ENCODE results near the gene FAM170A. TPM values are rescaled to one million over a fixed set of nuclear protein-coding genes. Genes with fewer than 3 reads are reported as not detected.

Gene FAM170A
- total RNA-seq, 1 experiment from 2014 or later: not detected

DNA sequence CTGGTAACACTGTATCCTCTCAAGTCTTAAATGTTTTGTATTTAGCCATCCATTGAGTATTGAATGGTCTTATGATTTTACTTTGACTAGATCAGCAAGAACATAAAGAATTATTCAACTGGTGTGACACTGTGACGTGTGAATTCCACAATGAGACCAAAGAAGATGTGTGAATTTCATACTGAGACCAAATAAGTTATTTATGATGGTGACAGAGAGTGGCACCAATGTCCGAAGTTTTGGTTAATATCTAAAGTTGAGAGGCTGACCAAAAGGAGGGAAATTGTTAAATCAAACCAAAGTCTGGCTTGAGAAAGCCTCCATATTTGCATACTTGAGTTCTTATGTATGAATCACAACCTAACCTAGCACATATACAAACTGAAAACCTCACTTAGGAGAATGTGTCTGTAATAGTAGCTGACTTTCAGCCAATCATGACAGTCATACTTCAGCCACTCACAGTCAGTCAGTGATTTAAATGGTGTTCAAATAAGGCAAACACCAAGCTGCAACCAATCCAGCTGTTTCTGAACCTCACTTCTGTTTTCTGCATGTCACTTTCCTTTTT, 31.5 kb upstream of the FAM170A start (continued):
- TF ChIP-seq ZNF317 (CRISPR knock-in tag; IDR thresholded peaks at IDR 0.05; ENCODE audit: borderline replicate concordance, low read depth): no peak
- no peak for TF ChIP-seq ZSCAN18 (CRISPR knock-in tag; IDR thresholded peaks at IDR 0.05)
- TF ChIP-seq JAZF1 (CRISPR knock-in tag; IDR thresholded peaks at IDR 0.05): no peak
- TF ChIP-seq HMGA2 (CRISPR knock-in tag; IDR thresholded peaks at IDR 0.05): no peak
- TF ChIP-seq JUN (CRISPR knock-in tag; IDR thresholded peaks at IDR 0.05): no peak
- no peak for TF ChIP-seq CBFB (CRISPR knock-in tag; IDR thresholded peaks at IDR 0.05; ENCODE audit: low read depth)
- TF ChIP-seq, protein P1, sequence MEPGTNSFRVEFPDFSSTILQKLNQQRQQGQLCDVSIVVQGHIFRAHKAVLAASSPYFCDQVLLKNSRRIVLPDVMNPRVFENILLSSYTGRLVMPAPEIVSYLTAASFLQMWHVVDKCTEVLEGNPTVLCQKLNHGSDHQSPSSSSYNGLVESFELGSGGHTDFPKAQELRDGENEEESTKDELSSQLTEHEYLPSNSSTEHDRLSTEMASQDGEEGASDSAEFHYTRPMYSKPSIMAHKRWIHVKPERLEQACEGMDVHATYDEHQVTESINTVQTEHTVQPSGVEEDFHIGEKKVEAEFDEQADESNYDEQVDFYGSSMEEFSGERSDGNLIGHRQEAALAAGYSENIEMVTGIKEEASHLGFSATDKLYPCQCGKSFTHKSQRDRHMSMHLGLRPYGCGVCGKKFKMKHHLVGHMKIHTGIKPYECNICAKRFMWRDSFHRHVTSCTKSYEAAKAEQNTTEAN (CRISPR knock-in tag; IDR thresholded peaks at IDR 0.05): no peak
- no peak for TF ChIP-seq PRDM15 (CRISPR knock-in tag; IDR thresholded peaks at IDR 0.05)
- no peak for TF ChIP-seq GABPB1 (CRISPR knock-in tag; IDR thresholded peaks at IDR 0.05)
- TF ChIP-seq MXD4 (CRISPR knock-in tag; IDR thresholded peaks at IDR 0.05; ENCODE audit: borderline replicate concordance): no peak
- TF ChIP-seq USF2 (CRISPR knock-in tag; IDR thresholded peaks at IDR 0.05): no peak

GRCh38 chr5:119613937-119614336, 15.4 kb upstream of the FAM170A start:
- no peak overlapping the region for H3K4me3 Mint-ChIP-seq
- peaks cover 6% of the 10 kb centered on the region for H3K9me3 Mint-ChIP-seq
- POLR2A ChIA-PET: no interaction called here
- ATAC-seq (no peak), DNase-seq (ENCODE audit: low spot score) (no peak)
- H3K27ac Mint-ChIP-seq: no peak overlapping the region
- H3K27me3 Mint-ChIP-seq (ENCODE audit: low read depth): no peaks in the 10 kb centered on the region
- CTCF ChIA-PET: no interaction called here
- H3K36me3 Mint-ChIP-seq: no peaks in the 10 kb centered on the region
- peaks cover 21% of the 10 kb centered on the region for H3K4me1 Mint-ChIP-seq
- TF ChIP-seq JUN (CRISPR knock-in tag; IDR thresholded peaks at IDR 0.05) (no peak), ZNF532 (CRISPR knock-in tag; IDR thresholded peaks at IDR 0.05; ENCODE audit: borderline replicate concordance) (no peak), SMAD3 (CRISPR knock-in tag; IDR thresholded peaks at IDR 0.05; ENCODE audit: borderline replicate concordance) (no peak), NFATC4 (CRISPR knock-in tag; IDR thresholded peaks at IDR 0.05) (no peak), JAZF1 (CRISPR knock-in tag; IDR thresholded peaks at IDR 0.05) (no peak), RORB (CRISPR knock-in tag; IDR thresholded peaks at IDR 0.05) (no peak), CREM (CRISPR knock-in tag; IDR thresholded peaks at IDR 0.05) (no peak)
- TF ChIP-seq, protein P2, sequence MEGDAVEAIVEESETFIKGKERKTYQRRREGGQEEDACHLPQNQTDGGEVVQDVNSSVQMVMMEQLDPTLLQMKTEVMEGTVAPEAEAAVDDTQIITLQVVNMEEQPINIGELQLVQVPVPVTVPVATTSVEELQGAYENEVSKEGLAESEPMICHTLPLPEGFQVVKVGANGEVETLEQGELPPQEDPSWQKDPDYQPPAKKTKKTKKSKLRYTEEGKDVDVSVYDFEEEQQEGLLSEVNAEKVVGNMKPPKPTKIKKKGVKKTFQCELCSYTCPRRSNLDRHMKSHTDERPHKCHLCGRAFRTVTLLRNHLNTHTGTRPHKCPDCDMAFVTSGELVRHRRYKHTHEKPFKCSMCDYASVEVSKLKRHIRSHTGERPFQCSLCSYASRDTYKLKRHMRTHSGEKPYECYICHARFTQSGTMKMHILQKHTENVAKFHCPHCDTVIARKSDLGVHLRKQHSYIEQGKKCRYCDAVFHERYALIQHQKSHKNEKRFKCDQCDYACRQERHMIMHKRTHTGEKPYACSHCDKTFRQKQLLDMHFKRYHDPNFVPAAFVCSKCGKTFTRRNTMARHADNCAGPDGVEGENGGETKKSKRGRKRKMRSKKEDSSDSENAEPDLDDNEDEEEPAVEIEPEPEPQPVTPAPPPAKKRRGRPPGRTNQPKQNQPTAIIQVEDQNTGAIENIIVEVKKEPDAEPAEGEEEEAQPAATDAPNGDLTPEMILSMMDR (IDR thresholded peaks at IDR 0.05): no peak
- TF ChIP-seq, protein P3, sequence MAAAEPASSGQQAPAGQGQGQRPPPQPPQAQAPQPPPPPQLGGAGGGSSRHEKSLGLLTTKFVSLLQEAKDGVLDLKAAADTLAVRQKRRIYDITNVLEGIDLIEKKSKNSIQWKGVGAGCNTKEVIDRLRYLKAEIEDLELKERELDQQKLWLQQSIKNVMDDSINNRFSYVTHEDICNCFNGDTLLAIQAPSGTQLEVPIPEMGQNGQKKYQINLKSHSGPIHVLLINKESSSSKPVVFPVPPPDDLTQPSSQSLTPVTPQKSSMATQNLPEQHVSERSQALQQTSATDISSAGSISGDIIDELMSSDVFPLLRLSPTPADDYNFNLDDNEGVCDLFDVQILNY (CRISPR knock-in tag; IDR thresholded peaks at IDR 0.05): no peak
- TF ChIP-seq, protein P4, sequence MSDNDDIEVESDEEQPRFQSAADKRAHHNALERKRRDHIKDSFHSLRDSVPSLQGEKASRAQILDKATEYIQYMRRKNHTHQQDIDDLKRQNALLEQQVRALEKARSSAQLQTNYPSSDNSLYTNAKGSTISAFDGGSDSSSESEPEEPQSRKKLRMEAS (CRISPR knock-in tag; IDR thresholded peaks at IDR 0.05): no peak
- TF ChIP-seq, protein P5, sequence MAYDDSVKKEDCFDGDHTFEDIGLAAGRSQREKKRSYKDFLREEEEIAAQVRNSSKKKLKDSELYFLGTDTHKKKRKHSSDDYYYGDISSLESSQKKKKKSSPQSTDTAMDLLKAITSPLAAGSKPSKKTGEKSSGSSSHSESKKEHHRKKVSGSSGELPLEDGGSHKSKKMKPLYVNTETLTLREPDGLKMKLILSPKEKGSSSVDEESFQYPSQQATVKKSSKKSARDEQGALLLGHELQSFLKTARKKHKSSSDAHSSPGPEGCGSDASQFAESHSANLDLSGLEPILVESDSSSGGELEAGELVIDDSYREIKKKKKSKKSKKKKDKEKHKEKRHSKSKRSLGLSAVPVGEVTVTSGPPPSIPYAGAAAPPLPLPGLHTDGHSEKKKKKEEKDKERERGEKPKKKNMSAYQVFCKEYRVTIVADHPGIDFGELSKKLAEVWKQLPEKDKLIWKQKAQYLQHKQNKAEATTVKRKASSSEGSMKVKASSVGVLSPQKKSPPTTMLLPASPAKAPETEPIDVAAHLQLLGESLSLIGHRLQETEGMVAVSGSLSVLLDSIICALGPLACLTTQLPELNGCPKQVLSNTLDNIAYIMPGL (CRISPR knock-in tag; IDR thresholded peaks at IDR 0.05): no peak

Data from WTC11 (cell line).